Hepatocyte (in vitro differentiated cells): ENCODE results near the gene ABHD17A. TPM values are rescaled to one million over a fixed set of nuclear protein-coding genes. Genes with fewer than 3 reads are reported as not detected.

ENCODE experiments used
- DNase-seq: peaks from one replicate; pipeline ENCODE4 v3.0.0-alpha.2; 2016; ENCODE audit warnings: low spot score
- H2AFZ ChIP-seq: fragments of 200-600 bp; sonication (generic); 2 replicates; pipeline ENCODE4 v1.6.0; 2016; ENCODE audit warnings: antibody characterized with exemption, mild to moderate bottlenecking
- H3K27ac ChIP-seq: fragments of 200-600 bp; sonication (generic); 2 replicates; pipeline ENCODE4 v1.5.1; 2016; ENCODE audit warnings: mild to moderate bottlenecking
- H3K27me3 ChIP-seq: fragments of 200-600 bp; sonication (generic); 2 replicates; pipeline ENCODE4 v1.6.1; 2016
- H3K36me3 ChIP-seq: fragments of 200-600 bp; sonication (generic); replicated peaks from 2 replicates; pipeline ENCODE4 v1.5.1; 2016; ENCODE audit warnings: low read depth; ENCODE audit not compliant: insufficient read depth
- H3K4me1 ChIP-seq: fragments of 200-600 bp; sonication (generic); 2 replicates; pipeline ENCODE4 v1.5.1; 2016; ENCODE audit warnings: mild to moderate bottlenecking, moderate library complexity; ENCODE audit not compliant: insufficient read depth
- H3K4me2 ChIP-seq: fragments of 200-600 bp; sonication (generic); 2 replicates; pipeline ENCODE4 v1.6.0; 2016
- H3K4me3 ChIP-seq: fragments of 200-600 bp; sonication (generic); 2 replicates; pipeline ENCODE4 v1.5.1; 2016; ENCODE audit warnings: mild to moderate bottlenecking
- H3K79me2 ChIP-seq: fragments of 200-600 bp; sonication (generic); 2 replicates; pipeline ENCODE4 v1.6.0; 2017; ENCODE audit warnings: mild to moderate bottlenecking
- H3K9me2 ChIP-seq: fragments of 200-600 bp; sonication (generic); replicated peaks from 2 replicates; pipeline ENCODE4 v1.6.0; 2017; ENCODE audit warnings: mild to moderate bottlenecking; ENCODE audit not compliant: insufficient read depth
- H3K9me3 ChIP-seq: fragments of 200-600 bp; sonication (generic); 2 replicates; pipeline ENCODE4 v1.5.1; 2016; ENCODE audit warnings: low read depth, mild to moderate bottlenecking
- H4K20me1 ChIP-seq: fragments of 200-600 bp; sonication (generic); 2 replicates; pipeline ENCODE4 v1.6.0; 2016; ENCODE audit warnings: mild to moderate bottlenecking; ENCODE audit not compliant: insufficient read depth, poor library complexity, severe bottlenecking
- CTCF ChIP-seq: fragments of 200-600 bp; sonication (generic); IDR thresholded peaks from 2 replicates; pipeline ENCODE4 v1.5.1; 2016; ENCODE audit warnings: antibody characterized with exemption, mild to moderate bottlenecking; ENCODE audit not compliant: poor library complexity
- EZH2 ChIP-seq: fragments of 200-600 bp; sonication (generic); IDR thresholded peaks from 2 replicates; pipeline ENCODE4 v1.6.1; 2016; ENCODE audit warnings: antibody characterized with exemption, mild to moderate bottlenecking, borderline replicate concordance
- EZH2phosphoT487 ChIP-seq: fragments of 200-600 bp; sonication (generic); IDR thresholded peaks from one replicate; pipeline ENCODE4 v1.6.1; 2018; ENCODE audit warnings: antibody characterized with exemption, mild to moderate bottlenecking, low read depth, moderate library complexity; ENCODE audit not compliant: unreplicated experiment, severe bottlenecking
- WGBS: methylation state at CpG from one replicate; pipeline ENCODE4 v1.1.6; 2016; ENCODE audit warnings: low lambda C conversion rate; ENCODE audit errors: missing lambda C conversion rate; 5-methylcytosine and 5-hydroxymethylcytosine counted together
- polyA plus RNA-seq: library from polyadenylated mRNA; unstranded; fragments of >200 nt; fragmentation: Nextera tagmentation; extraction: Ambion mirVana; gene quantifications from 2 replicates; pipeline ENCODE4 v1.2.1, GENCODE V29; 2016
- total RNA-seq: library from RNA; depleted of rRNA; stranded (reverse); fragments of >200 nt; gene quantifications from 2 replicates; pipeline ENCODE4 v1.2.3, GENCODE V29; 2014

The ABHD17A gene
- total and polyA plus RNA-seq, 2 experiments from 2014 or later, result 62.5 to 102 TPM

- Histone ChIP-seq H3K27ac (peak overlapping the region; percentile 90), H4K20me1 (peaks cover 22% of the 10 kb centered on the region), H3K79me2 (peaks cover 32% of the 10 kb centered on the region), H3K27me3 (no peaks in the 10 kb centered on the region), H3K4me2 (peak overlapping the region; percentile 99), H3K9me2 (no peaks in the 10 kb centered on the region), H3K4me3 (no peak overlapping the region), H3K9me3 (no peaks in the 10 kb centered on the region), H3K4me1 (peaks cover 23% of the 10 kb centered on the region), H3K36me3 (no peaks in the 10 kb centered on the region), H2AFZ (peak overlapping the region; percentile 97)
- TF ChIP-seq EZH2phosphoT487 (no peak), EZH2 (no peak), CTCF (no peak)
- DNase-seq, result no peak
- 83% methylated on average over 17 of the region's 17 CpGs for WGBS
Measured at GRCh38 chr19:1865172-1866010, 19.9 kb downstream of the ABHD17A start.

GRCh38 chr19:1864480-1865171 is 20.7 kb downstream of the ABHD17A start:
- H3K27me3 ChIP-seq, result no peaks in the 10 kb centered on the region
- peaks cover 35% of the 10 kb centered on the region for H3K79me2 ChIP-seq
- H3K4me1 ChIP-seq, result peaks cover 31% of the 10 kb centered on the region
- peak overlapping the region; percentile 90 for H3K27ac ChIP-seq
- H4K20me1 ChIP-seq, result peaks cover 27% of the 10 kb centered on the region
- peak overlapping the region; percentile 99 for H3K4me2 ChIP-seq
- peak overlapping the region; percentile 97 for H2AFZ ChIP-seq
- H3K36me3 ChIP-seq, result no peaks in the 10 kb centered on the region
- WGBS, result 14% methylated on average over 18 of the region's 52 CpGs
- H3K4me3 ChIP-seq, result peak overlapping the region; percentile 86
- TF ChIP-seq EZH2phosphoT487, result no peak
- TF ChIP-seq CTCF, result peak; percentile 71
- TF ChIP-seq EZH2, result no peak
- no peaks in the 10 kb centered on the region for H3K9me2 ChIP-seq
- no peaks in the 10 kb centered on the region for H3K9me3 ChIP-seq
- peak; percentile 87 for DNase-seq

GRCh38 chr19:1863638-1864479 is 21.4 kb downstream of the ABHD17A start:
- H3K27ac ChIP-seq, result peak overlapping the region; percentile 90
- 0% methylated on average over 4 of the region's 115 CpGs for WGBS
- H3K4me3 ChIP-seq, result peak overlapping the region; percentile 86
- H4K20me1 ChIP-seq, result peaks cover 32% of the 10 kb centered on the region
- no peaks in the 10 kb centered on the region for H3K27me3 ChIP-seq
- H3K4me1 ChIP-seq, result peaks cover 38% of the 10 kb centered on the region
- DNase-seq, result peak; percentile 97
- H3K9me2 ChIP-seq, result no peaks in the 10 kb centered on the region
- peak overlapping the region; percentile 99 for H3K4me2 ChIP-seq
- no peaks in the 10 kb centered on the region for H3K9me3 ChIP-seq
- peaks cover 39% of the 10 kb centered on the region for H3K79me2 ChIP-seq
- TF ChIP-seq EZH2 (no peak), CTCF (no peak), EZH2phosphoT487 (no peak)
- H2AFZ ChIP-seq, result peak overlapping the region; percentile 97
- no peaks in the 10 kb centered on the region for H3K36me3 ChIP-seq
